ENCODE results near the gene TLX1.

GRCh38 chr10:101114646-101115045 is 16.5 kb upstream of the TLX1 start:
- TF ChIP-seq CTCF (IDR thresholded peaks at IDR 0.05; ENCODE audit: low read depth, low read length): no peak
- TF ChIP-seq POLR2A (IDR thresholded peaks at IDR 0.05; ENCODE audit: extremely low read depth, insufficient read length): no peak
- TF ChIP-seq MAX (IDR thresholded peaks at IDR 0.05; ENCODE audit: low read depth, low read length): no peak

Measured in NB4 (cell line).